HepG2 (cell line): ENCODE results near the gene PMIS2.

Experiments used
- CBFB ChIP-seq: sonication (generic); formaldehyde crosslinking; IDR thresholded peaks from 2 replicates; pipeline ENCODE4 v1.4.0; 2020; ENCODE audit warnings: missing genetic modification reagents
- CTCF ChIP-seq: sonication (generic); formaldehyde crosslinking; IDR thresholded peaks from 2 replicates; pipeline ENCODE4 v1.5.0; 2020; ENCODE audit warnings: mild to moderate bottlenecking, missing genetic modification reagents, moderate library complexity
- HNRNPK ChIP-seq: fragments of 200-400 bp; formaldehyde crosslinking; IDR thresholded peaks from 2 replicates; pipeline ENCODE4 v1.6.1; 2018; ENCODE audit warnings: low read length, low read depth, moderate library complexity, mild to moderate bottlenecking; ENCODE audit not compliant: poor library complexity, severe bottlenecking
- KLF6 ChIP-seq: IDR thresholded peaks from 2 replicates; pipeline ENCODE4 v1.8.0; 2016; ENCODE audit warnings: missing biosample characterization, missing genetic modification reagents
- NFIC ChIP-seq: IDR thresholded peaks from 2 replicates; pipeline ENCODE4 v1.6.1; 2012; ENCODE audit warnings: mild to moderate bottlenecking, low read length, inconsistent platforms
- PPARG ChIP-seq: conservative IDR thresholded peaks from 2 replicates; pipeline ENCODE4 v1.6.1; 2016; ENCODE audit warnings: missing biosample characterization, missing genetic modification reagents
- RNF2 ChIP-seq: fragments of 450-650 bp; conservative IDR thresholded peaks from 2 replicates; pipeline ENCODE4 v1.6.1; 2016; ENCODE audit warnings: low read depth
- ZNF207 ChIP-seq: fragments of 450-650 bp; IDR thresholded peaks from 2 replicates; pipeline ENCODE4 v1.6.1; 2016; ENCODE audit warnings: antibody characterized with exemption, borderline replicate concordance

DNA sequence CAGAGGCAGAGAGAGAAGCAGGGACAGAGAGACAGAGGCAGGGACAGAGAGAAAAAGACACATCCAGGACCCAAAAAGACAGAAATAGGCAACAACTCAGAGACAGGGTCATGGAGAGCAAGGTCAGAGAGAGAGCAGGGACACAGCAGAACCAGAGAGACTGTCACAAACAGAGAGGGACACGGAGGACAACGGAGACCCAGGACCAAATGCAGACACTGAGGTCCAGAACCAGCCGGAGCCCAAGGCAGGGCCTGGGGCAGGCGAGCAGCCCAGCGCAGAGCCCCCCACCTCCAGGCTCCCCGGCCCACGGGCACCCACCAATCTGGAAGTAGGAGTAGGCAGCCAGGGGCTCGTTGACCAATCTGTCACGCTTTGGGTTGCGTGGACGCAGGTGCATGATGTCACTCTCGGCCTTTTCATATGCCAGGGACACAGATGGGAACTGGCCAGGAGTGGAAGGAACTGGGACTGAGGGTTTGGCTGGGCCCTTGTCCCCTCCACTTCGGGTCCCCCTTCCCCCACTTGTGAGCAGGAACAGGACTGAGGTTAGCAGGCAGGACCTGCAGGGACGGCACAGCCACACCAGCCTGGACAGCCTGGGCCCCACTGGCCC is 32.5 kb upstream of the PMIS2 start:
- TF ChIP-seq NFIC: no peak
- no peak for TF ChIP-seq RNF2
- TF ChIP-seq CBFB (CRISPR knock-in tag): no peak
- TF ChIP-seq ZNF207: no peak
- TF ChIP-seq HNRNPK: no peak
- TF ChIP-seq PPARG: no peak
- TF ChIP-seq KLF6 (CRISPR knock-in tag): no peak
- no peak for TF ChIP-seq CTCF (CRISPR knock-in tag)
